ENCODE measurements around the gene KCTD20. TPM values are rescaled to one million over a fixed set of nuclear protein-coding genes. Genes with fewer than 3 reads are reported as not detected.

Gene KCTD20
- total and polyA plus RNA-seq, 2 of the 13 experiments (the other 11 are each of a cell fraction or from before 2014, with no cell fraction given): 52.7 to 67.1 TPM

- TF ChIP-seq HOXA3 (CRISPR knock-in tag; IDR thresholded peaks at IDR 0.05): peak; percentile 99
- TF ChIP-seq ZNF274 (CRISPR knock-in tag; IDR thresholded peaks at IDR 0.05): no peak
- no peak for TF ChIP-seq ISX (CRISPR knock-in tag; conservative IDR thresholded peaks at IDR 0.05)
- no peak for TF ChIP-seq ZSCAN5A (CRISPR knock-in tag; IDR thresholded peaks at IDR 0.05; ENCODE audit: borderline replicate concordance)
- TF ChIP-seq RFX3 (CRISPR knock-in tag; IDR thresholded peaks at IDR 0.05): peak; percentile 72
- no peak; the same call in 1 of the 2 replicates for TF ChIP-seq MAZ (IDR thresholded peaks at IDR 0.05; ENCODE audit: borderline replicate concordance, low read depth, low read length)
- TF ChIP-seq MAZ (CRISPR knock-in tag; IDR thresholded peaks at IDR 0.05; ENCODE audit: low read depth): peak; percentile 40; the same call in 1 of the 2 replicates
- no peak for TF ChIP-seq ZNF333 (CRISPR knock-in tag; IDR thresholded peaks at IDR 0.05; ENCODE audit: borderline replicate concordance)
- TF ChIP-seq NR2F6 (IDR thresholded peaks at IDR 0.05): no peak
- TF ChIP-seq NR2F6 (CRISPR knock-in tag; IDR thresholded peaks at IDR 0.05): no peak; the same call in none of the 2 replicates
- 0 out of 2 replicates have a peak, but pooled peaks have one; percentile 21 for TF ChIP-seq MEIS2 (CRISPR knock-in tag; IDR thresholded peaks at IDR 0.05)
- peak; percentile 78; the same call in 1 of the 2 replicates for TF ChIP-seq YEATS2 (CRISPR knock-in tag; IDR thresholded peaks at IDR 0.05; ENCODE audit: borderline replicate concordance)
- no peak for TF ChIP-seq ZNF720 (CRISPR knock-in tag; IDR thresholded peaks at IDR 0.05)
- TF ChIP-seq, protein P1, sequence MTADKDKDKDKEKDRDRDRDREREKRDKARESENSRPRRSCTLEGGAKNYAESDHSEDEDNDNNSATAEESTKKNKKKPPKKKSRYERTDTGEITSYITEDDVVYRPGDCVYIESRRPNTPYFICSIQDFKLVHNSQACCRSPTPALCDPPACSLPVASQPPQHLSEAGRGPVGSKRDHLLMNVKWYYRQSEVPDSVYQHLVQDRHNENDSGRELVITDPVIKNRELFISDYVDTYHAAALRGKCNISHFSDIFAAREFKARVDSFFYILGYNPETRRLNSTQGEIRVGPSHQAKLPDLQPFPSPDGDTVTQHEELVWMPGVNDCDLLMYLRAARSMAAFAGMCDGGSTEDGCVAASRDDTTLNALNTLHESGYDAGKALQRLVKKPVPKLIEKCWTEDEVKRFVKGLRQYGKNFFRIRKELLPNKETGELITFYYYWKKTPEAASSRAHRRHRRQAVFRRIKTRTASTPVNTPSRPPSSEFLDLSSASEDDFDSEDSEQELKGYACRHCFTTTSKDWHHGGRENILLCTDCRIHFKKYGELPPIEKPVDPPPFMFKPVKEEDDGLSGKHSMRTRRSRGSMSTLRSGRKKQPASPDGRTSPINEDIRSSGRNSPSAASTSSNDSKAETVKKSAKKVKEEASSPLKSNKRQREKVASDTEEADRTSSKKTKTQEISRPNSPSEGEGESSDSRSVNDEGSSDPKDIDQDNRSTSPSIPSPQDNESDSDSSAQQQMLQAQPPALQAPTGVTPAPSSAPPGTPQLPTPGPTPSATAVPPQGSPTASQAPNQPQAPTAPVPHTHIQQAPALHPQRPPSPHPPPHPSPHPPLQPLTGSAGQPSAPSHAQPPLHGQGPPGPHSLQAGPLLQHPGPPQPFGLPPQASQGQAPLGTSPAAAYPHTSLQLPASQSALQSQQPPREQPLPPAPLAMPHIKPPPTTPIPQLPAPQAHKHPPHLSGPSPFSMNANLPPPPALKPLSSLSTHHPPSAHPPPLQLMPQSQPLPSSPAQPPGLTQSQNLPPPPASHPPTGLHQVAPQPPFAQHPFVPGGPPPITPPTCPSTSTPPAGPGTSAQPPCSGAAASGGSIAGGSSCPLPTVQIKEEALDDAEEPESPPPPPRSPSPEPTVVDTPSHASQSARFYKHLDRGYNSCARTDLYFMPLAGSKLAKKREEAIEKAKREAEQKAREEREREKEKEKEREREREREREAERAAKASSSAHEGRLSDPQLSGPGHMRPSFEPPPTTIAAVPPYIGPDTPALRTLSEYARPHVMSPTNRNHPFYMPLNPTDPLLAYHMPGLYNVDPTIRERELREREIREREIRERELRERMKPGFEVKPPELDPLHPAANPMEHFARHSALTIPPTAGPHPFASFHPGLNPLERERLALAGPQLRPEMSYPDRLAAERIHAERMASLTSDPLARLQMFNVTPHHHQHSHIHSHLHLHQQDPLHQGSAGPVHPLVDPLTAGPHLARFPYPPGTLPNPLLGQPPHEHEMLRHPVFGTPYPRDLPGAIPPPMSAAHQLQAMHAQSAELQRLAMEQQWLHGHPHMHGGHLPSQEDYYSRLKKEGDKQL (CRISPR knock-in tag; IDR thresholded peaks at IDR 0.05; ENCODE audit: low read depth): no peak
- TF ChIP-seq KLF9 (CRISPR knock-in tag; IDR thresholded peaks at IDR 0.05; ENCODE audit: low read depth): 0 out of 2 replicates have a peak, but pooled peaks have one; percentile 68
- no peak for TF ChIP-seq ZBTB10 (CRISPR knock-in tag; IDR thresholded peaks at IDR 0.05; ENCODE audit: borderline replicate concordance)
- no peak for TF ChIP-seq ZBTB44 (CRISPR knock-in tag; IDR thresholded peaks at IDR 0.05)
- TF ChIP-seq ZNF232 (CRISPR knock-in tag; IDR thresholded peaks at IDR 0.05; ENCODE audit: borderline replicate concordance): peak; percentile 54; the same call in 1 of the 2 replicates
- no peak for TF ChIP-seq ZSCAN22 (CRISPR knock-in tag; IDR thresholded peaks at IDR 0.05)
- no peak for TF ChIP-seq MLLT10 (CRISPR knock-in tag; IDR thresholded peaks at IDR 0.05)
Observed at GRCh38 chr6:36441307-36441894, 1.4 kb upstream of the KCTD20 start (continued).

Data from HepG2 (cell line).